HG02763 (cell line): ENCODE data around the gene BCR.

Source experiments
- ATAC-seq: cut with Tn5 transposase; IDR thresholded peaks from one replicate; pipeline ENCODE4 v1.9.1; 2021; ENCODE audit warnings: mild to moderate bottlenecking, moderate library complexity; ENCODE audit not compliant: unreplicated experiment

The BCR gene

DNA sequence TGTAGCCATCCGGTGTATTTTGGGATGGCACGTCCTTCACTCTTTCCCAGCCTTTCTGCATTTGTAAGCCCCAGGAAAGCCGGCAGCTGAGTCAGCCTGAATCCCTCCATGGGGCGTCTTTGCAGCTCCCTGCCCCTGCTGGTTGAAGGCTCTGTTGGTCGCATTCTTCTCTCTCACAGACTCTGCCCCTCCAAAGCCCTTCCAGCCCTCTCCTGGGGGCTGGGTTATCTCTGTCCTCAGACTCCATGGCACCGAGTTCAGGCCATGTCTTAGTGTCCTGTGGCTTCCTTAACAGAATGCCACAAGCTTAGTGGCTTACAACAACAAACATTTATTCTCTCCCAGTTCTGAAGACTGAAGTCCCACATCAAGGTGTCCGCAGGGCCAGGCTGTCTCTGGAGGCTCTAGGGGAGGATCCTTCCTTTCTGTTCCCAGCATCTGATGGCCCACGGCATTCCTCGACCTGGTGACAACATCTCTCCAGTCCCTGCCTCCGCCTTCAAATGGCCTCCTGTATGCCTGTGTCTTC lies 62.2 kb downstream of the BCR start:
- ATAC-seq: no peak

DNA sequence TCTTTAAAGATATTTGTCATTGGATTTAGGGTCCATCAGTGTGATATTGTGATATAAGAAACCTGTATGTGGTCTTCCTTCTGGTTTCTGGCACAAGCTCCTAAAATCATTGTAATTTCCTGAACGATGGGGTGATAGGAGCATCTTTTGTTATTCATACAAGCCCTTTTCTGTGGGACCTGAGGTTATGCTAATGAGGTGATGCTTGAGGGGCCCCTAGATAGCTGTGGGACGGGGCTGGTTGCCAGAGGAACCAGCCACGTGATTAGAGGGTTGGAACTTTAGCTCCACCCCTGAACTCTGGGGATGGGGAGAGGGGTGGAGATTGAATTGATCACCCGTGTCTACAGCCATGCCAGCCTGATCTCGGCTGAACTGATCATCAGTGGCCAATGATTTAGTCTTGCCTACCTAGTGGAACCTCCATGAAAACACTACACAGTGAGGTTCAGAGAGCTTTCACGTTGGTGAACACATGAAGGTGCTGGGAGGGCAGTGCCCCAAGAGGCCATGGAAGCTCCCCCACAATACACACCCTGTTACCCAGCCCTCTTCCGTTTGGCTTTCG lies 62.8 kb downstream of the BCR start:
- ATAC-seq: no peak

DNA sequence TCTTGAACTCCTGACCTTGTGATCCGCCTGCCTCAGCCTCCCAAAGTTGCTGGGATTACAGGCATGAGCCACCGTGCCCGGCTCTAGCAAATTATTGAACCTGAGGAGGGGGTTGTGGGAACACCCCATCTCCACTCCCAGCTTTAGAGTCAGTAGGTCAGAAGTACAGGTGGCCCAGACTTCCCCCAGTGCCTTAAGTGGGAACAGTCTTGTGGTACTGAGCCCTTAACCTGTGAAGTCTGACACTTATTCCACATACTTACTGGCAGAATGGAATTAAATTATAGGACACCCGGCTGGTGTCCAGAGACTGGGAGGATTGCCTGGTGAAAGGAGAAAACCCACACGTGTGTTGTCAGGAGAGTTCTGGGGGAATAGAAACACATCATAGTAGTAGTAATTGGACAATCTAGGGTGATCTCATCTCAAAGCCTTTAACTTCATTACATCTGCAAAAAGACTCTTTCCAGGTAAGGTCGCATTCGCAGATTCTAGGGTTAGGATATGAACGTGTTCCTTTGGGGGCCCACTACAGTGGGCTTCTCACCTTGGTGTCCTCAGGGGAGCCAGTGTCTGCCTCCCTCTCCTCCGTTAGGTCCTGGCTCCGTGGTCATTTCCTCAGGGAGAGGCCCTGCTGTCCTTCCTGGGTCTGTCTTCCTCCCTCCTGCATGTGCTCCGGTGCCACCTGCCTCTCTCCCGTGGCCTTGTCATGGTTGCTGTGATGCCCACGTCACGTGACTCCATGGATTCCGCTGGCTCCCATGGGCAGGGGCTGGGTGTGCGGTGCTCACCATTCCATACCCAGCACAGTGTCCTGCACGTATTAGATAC lies 63.8 kb downstream of the BCR start:
- no peak for ATAC-seq

DNA sequence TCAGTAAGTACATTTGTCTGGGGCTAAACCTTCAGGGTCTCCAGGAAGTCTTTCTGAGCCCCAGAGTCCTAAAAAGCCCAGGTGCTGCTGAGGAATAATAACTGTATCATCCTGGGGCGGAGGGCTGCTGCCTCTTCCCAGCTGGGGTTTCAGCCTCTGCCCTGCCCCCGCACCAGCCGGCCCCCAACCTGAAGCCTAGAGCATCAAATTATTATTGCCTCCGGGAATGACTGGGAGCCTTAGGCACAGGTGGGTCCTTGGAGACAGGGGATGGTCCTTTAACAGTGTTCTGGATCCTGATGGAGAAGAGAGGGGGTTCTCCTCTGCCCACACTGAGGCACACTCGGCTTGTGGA lies 64.4 kb downstream of the BCR start:
- no peak for ATAC-seq

DNA sequence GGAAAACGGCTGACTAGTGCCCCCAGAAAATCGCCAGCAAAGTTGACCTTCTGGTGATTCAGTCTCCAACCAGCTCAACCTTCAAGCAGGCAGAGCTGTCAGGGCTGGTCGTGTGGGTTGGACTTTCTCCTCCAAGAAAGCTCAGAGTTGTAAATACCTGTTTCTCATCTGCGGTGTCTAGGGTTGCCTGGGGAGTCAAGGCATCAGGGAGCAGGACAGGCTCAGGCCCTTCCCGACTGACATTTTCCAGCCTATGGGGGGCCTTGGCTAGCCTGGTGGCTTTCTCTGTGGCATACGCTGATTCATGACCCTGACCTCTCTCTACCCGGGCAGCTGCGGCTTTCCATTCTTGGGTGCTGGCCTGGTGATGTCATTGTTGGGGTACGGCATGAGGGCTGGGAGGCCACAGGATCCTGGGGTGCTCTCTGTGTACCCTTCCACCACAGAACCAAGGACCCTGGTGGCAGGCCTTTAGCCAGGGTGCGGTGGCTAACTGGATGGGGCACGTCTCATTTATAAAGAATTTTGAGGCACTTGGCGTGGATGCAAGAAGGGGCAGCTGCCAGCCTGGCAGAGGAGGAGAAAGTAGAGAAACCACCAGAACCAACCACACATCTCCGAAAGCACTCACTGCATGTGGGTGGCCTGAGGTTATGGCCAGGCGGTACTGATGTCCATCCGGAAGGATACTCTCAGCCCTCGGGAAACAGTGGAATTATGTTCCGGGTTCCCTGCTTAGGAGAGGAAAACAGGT lies 64.9 kb downstream of the BCR start:
- ATAC-seq: no peak

DNA sequence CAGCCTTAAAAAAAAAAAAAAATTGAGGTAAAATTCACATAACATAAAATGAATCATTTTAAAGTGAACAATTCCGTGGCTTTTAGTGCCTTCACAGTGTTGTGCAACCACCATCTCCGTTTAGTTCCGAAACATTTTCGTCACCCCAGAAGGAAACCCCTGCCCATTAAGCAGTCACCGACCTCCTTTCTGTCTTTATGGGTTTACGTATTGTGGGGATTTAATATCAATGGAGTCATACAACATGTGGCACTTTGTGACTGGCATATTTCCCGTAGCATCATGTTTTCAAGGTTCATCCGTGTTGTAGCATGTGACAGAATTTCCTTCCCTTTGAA lies 65.5 kb downstream of the BCR start:
- no peak for ATAC-seq

DNA sequence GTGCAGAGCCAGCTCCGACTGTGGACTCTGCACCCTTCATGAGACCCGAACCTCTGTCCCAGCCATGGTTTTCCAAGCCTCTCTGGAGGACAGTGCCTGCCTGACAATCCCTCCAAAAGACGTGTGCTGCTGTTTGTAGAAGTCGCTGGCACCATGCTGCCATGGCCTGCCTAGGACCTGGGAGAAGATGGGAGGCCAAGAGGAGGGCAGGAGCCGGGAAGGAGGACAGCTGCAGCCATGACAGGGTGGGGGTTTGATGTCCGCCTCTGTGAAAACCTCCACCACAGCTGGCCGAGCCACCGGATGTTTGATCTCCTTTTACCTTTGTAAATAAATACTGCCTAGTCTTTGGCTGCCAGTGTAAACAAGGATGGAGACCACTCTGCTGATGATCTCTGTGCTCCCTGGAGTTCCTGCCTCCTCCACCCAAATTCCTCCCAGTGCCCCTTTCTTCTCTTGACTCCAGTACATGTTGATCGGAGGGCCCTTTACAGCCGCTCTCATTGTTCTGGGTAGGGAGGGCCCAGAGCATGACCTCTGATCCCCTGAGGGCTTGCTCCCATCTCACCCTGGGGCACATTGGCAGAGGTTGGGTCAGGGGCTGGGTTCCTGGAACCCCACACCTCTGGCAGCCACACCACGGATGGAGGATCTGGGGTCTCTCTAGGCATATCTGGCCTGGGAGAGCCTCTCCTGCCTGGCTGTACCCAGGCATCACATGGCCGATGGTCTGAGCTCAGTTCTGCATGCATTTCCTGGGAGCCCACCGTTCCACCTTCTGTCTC lies 66.9 kb downstream of the BCR start:
- no peak for ATAC-seq

DNA sequence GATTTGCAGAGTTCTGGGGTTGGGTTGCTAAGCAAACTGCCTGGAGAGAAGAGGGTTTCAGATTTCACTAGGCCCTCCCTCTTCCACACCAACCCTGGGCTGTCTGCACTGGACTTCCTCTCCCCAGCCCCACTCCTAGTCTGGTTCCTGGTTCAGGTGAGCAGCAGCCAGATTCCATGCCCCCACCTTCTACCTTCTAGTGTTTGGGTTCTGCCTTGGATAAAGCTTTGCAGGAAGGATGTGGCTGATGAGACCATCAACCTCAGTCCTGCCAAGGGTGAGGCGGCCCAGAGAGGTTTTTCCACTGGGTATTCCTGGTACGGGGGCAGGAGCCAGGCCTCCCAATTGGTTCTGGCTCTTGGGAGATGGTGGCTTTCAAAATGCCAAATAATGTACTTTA lies 68.3 kb downstream of the BCR start:
- ATAC-seq: no peak

DNA sequence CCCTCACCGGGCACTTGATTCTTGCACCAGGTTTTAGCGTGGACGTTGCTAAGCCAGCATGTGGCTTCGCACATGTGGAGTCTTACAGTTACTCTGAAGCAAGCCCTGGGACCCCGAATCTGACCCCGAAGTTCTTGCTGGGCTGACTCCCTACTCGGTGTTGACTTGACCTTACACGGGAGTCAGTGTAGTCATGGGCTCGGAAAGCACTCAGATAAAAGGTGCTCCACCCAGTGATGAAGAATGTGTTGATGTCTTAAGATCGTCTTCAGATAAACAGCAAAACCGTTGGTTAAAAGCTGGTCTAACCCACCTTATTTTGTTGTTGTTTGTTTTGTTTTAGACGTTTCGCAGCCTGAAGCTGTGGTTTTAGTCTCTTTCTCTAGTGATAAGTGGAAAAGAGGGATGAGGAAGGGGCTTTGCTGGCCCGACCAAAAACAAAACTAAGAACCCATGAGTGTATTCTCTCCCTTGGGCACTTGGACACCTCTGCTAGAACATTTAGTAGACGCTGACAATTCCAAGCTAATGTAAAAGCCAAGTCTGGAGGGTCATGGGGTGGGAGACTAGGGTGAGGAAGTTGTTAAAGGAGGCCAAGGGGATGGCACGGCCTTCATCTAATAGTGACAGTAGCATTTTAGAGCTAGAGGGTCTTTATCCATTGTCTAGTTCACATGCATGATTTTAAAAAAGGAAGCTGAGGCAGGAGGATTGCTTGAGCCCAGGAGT lies 69.9 kb downstream of the BCR start:
- ATAC-seq: no peak

DNA sequence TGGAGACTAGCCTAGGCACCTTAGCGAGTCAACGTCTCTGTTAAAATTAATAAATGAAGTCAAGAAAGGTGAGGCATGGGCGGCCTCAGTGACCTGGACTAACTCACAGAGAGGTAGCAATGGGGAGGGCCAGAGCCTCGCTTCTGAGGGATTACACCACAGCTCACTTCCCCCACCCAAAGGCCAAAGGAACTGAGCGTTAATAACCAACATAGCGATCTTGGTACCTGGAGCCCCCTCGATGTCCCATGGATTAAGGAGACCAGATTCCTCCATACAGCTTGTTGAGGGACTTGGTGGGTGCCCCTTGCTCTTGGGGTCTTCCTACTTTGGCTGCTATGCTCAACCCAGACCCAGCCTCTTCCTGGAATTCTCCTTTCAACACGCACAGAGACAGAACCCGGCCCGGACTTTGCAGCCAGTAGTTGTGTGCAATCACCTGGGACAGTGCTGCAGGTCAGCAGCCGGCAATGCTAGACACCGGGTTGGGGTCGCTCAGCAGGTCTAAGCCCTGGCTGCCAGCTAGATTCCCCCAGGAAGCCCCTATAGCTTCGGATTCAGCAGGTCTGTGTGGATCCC lies 70.6 kb downstream of the BCR start:
- no peak for ATAC-seq

DNA sequence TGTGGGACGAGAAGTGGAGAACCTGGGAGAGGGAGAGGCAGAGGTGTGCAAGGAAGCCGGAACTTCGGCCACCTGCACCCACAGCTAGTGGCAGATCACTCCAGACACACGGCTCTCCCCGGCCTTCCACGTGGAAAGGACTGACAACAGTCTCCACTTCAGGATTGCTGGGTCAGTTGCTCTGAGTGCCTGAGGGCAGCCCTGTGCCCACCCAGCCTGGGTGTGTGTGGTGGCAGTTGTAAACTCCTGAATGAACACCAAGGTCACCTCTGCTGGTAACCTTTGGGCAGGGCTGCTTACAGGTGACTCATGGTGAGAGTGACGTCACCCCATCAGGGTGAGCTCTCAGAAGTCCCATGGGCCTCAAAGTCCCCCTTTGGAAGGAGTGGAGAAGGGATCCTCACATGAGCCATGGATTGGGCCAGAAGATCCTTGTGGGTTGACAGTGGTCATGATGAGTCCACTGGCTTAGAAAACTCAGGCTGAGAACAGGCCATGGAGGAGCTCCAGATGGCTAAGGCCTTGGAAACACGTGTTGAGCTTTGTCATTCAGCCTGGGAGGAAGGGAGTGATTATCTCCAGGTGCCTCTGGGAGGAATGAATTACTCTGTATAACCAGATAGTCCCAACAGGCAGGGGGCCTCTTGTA lies 71.3 kb downstream of the BCR start:
- no peak for ATAC-seq

DNA sequence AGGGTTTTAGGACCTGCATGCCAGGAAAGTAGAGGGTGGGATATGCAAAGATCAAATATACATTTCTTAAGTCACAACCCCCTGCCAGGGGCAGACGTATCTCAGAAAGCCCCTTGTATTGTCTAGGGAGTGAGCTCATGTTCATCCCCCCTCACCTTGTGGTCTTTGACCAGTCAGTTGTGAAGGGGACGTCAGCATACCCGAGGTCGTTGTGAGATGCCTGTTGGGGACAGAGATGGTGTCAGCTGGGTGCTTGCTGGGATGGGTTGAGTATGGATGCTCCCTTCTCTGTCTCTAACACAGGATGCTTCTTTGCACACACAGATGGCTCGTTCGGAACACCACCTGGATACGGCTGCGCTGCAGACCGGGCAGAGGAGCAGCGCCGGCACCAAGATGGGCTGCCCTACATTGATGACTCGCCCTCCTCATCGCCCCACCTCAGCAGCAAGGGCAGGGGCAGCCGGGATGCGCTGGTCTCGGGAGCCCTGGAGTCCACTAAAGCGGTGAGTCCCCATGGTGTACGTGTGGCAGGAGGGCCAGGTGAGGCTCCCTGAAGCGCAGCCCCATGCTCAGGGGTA lies 73.3 kb downstream of the BCR start:
- no peak for ATAC-seq

DNA sequence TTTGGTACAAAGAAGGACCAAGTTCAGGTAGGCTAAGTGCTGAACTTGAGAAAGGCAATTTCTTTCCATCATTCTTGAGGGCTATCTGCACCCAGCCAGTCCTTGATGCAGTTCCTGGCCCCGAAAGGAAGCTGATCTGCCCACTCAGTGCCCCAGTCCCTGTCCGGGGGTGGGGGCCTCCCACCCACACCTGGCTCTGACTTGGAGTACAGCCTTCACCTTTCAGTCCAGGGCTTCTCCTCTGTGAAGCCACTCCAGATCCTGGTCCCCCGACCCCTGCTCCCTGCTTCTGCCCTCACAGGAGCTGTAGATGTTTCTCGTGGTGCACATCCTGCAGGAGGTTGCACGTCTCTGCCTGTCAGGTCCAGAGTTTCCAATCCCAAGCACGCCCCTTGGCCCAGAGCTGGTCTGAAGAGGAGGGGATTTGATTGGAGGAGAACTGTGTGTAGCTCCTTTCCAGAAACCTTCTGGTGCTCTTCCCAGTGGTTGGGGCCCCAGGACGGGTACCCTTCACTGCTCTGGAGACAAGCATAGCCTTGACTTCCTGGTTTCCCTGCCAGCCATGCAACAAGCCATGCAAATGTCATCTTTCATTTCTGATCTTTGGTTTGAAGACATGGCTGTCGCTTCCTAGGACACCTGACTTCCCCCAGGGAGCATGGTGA lies 75.3 kb downstream of the BCR start:
- no peak for ATAC-seq

DNA sequence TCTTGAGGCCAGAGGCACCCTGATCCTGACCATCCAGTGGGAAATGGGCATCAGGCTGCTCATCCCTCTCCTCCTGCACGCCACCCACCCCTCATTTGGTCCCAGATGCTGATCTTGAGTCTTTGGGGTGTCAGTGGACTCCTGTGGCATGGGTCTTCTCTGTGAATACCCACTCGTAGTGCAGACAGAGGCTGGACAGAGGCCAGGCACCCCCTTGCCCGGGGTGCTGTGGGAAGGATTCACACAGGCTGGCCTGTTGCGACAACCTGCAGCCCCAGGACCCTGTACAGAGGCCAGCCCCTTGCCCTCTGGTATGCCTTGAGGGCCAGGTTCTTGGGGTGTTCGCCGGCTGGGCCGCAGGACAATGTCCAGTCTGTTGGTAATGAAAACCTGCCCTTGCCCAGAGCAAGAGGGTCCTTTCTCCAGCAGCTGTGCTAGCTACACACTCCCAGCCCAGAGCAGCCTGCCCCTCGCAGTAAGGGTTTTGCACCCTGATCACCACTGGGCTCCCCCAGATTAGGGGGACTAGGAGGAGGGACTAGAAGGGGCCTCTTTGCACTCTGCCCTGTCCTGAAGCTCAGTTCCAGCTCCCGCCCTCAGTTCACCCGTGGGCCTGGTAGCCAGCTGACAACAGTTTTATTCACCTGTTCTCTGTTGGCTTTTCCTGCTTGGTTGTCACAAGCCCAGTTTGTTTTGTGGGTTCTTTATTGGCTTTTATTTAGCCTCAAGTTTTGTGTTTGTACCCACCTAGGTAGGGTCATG lies 76.0 kb downstream of the BCR start:
- ATAC-seq: no peak

DNA sequence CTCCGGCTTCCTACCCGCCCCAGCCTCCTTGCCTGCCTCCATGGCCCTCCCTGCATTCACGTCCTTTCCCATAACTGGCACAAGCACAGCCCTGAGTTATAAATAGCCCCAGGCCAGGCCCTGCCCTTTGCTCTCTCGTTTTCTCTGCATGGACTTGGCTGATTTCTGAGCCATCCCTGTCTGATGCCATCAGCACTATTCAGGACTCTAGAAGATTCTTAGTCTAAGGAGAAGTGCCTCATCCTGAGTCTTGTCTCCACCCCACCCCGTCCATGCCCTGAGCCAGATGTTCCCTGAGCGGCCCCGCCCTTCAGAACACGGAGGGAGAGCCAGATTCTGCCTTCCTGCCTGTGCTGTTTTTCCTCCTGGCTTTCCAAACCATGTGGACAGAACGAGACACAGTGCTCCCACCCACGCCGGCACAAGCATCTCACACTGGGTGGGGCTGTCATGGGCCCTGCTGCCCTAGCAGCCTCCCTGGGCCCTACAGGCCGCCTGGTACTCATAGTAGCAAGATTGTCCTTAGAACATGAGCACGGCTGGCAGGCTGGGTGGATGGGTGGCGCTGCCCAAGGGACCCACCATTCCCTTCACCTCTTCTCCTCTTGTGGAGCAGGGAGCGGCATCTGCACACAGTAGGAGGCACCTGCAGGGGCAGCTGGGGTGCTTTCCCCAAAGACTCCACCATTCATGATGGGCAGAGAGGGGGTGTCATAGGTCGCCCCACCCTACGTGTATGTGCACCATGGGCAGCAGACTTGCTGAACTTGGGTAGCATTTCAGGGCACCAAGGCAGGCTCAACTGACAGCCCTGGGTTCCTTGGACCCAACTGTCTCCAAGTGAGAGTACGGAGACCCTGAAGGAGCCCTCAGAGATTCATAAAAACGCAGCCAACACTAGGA lies 76.9 kb downstream of the BCR start:
- no peak for ATAC-seq

DNA sequence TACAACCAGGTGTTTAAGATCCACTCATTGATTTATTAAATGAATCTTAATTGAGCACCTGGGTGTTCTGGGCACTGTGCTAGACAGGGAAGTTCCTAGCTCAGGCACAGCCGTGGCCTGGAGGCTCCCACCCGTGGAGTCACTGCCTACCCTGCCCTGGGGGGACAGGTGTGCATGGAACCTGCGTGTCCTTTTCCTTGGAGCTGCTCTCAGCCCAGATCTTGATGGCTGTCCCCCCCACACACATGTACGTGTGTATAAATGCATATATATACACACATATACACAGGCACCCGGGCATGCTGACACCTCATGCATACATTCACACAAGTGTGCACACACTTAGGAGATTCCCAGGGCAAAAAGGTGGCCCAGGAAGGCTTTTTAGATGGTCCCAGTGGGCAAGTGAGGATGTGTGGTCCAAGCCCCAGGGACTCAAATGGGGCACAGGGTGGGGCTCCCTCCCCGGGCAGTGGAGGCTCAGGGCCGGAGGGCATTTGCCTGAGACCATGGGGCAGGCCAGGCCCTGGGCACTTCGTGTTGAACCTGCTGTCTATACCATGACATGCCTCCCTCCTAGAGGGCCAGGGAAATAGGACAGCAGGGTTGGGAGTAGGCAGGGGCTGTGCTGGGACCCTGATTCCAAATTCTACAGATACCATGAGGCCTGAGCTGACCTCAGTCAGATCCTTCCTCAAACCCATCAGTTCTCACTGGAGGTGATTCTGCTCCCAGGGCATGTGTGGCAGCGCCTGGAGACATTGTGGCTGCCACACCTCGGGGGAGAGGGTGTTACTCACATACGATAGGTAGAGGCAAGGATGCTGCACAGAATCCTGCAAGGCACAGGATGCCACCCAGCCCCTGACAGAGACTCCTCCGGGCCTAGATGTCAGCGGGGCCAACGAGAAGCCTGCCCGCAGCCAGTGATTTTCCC lies 77.8 kb downstream of the BCR start:
- no peak for ATAC-seq
